HepG2 (cell line): ENCODE measurements around the gene MRPL27. TPM values are rescaled to one million over a fixed set of nuclear protein-coding genes. Genes with fewer than 3 reads are reported as not detected.

Source experiments
- CCAR2 ChIP-seq: fragments of 200-400 bp; formaldehyde crosslinking; optimal IDR thresholded peaks from 2 replicates; pipeline ENCODE3; 2018; ENCODE audit warnings: low read depth, mild to moderate bottlenecking, low read length, moderate library complexity
- E2F2 ChIP-seq: sonication (generic); formaldehyde crosslinking; IDR thresholded peaks from 2 replicates; pipeline ENCODE4 v1.4.0; 2020; ENCODE audit warnings: missing genetic modification reagents, borderline replicate concordance
- ETV5 ChIP-seq: IDR thresholded peaks from 2 replicates; pipeline ENCODE4 v1.6.1; 2018; ENCODE audit warnings: missing biosample characterization, missing genetic modification reagents, inconsistent platforms, borderline replicate concordance
- GLMP ChIP-seq: sonication (generic); formaldehyde crosslinking; IDR thresholded peaks from 2 replicates; pipeline ENCODE4 v1.9.0; 2021; ENCODE audit warnings: missing genetic modification reagents, mild to moderate bottlenecking, borderline replicate concordance
- KLF11 ChIP-seq: IDR thresholded peaks from 2 replicates; pipeline ENCODE4 v1.6.1; 2016; ENCODE audit warnings: missing compliant biosample characterization
- KLF15 ChIP-seq: sonication (generic); formaldehyde crosslinking; IDR thresholded peaks from 2 replicates; pipeline ENCODE4 v1.8.1; 2023; ENCODE audit warnings: borderline replicate concordance, mild to moderate bottlenecking, inconsistent platforms, missing genetic modification reagents, mixed read lengths
- KLF6 ChIP-seq: IDR thresholded peaks from 2 replicates; pipeline ENCODE4 v1.8.0; 2016; ENCODE audit warnings: missing biosample characterization, missing genetic modification reagents
- NCOA1 ChIP-seq: sonication (generic); formaldehyde crosslinking; IDR thresholded peaks from 2 replicates; pipeline ENCODE4 v1.9.0; 2021; ENCODE audit warnings: missing genetic modification reagents
- POGZ ChIP-seq: sonication (generic); formaldehyde crosslinking; IDR thresholded peaks from 2 replicates; pipeline ENCODE4 v1.4.0; 2020; ENCODE audit warnings: mild to moderate bottlenecking, missing genetic modification reagents
- SATB2 ChIP-seq: sonication (generic); formaldehyde crosslinking; IDR thresholded peaks from 2 replicates; pipeline ENCODE4 v1.5.0; 2020; ENCODE audit warnings: missing genetic modification reagents
- SRF ChIP-seq: IDR thresholded peaks from 2 replicates; pipeline ENCODE4 v1.6.1; 2011; ENCODE audit warnings: mild to moderate bottlenecking, low read depth, low read length, moderate library complexity
- ZBTB8A ChIP-seq: sonication (generic); formaldehyde crosslinking; IDR thresholded peaks from 2 replicates; pipeline ENCODE4 v1.4.0; 2020; ENCODE audit warnings: mild to moderate bottlenecking, low read depth, missing genetic modification reagents, borderline replicate concordance
- ZFP1 ChIP-seq: IDR thresholded peaks from 2 replicates; pipeline ENCODE4 v1.6.1; 2016
- ZNF136 ChIP-seq: sonication (generic); formaldehyde crosslinking; IDR thresholded peaks from 2 replicates; pipeline ENCODE4 v1.8.1; 2022; ENCODE audit warnings: low read depth, mild to moderate bottlenecking, moderate library complexity, missing genetic modification reagents
- ZNF205 ChIP-seq: IDR thresholded peaks from 2 replicates; pipeline ENCODE4 v1.6.1; 2018; ENCODE audit warnings: missing biosample characterization, missing genetic modification reagents
- ZNF382 ChIP-seq: sonication (generic); formaldehyde crosslinking; IDR thresholded peaks from 2 replicates; pipeline ENCODE4 v1.5.0; 2020; ENCODE audit warnings: missing genetic modification reagents, mild to moderate bottlenecking, borderline replicate concordance
- ZNF407 ChIP-seq: sonication (generic); formaldehyde crosslinking; IDR thresholded peaks from one replicate; pipeline ENCODE4 v1.5.1; 2020; ENCODE audit warnings: mild to moderate bottlenecking, missing genetic modification reagents; ENCODE audit errors: not compliant biosample characterization
- ZNF660 ChIP-seq: sonication (generic); formaldehyde crosslinking; IDR thresholded peaks from 2 replicates; pipeline ENCODE4 v1.5.1; 2020; ENCODE audit warnings: mild to moderate bottlenecking, low read depth, missing genetic modification reagents, borderline replicate concordance
- polyA plus RNA-seq, 8 experiments: library from polyadenylated mRNA; depleted of rRNA in 3 of 8; stranded (reverse) in 7 of 8; unstranded in 1 of 8; fragments of >200 nt; fragmentation: Illumina TruSeq in 4 of 8; extraction: Trizol in 4 of 8; gene quantifications; 2 replicates each; pipeline versions ENCODE4 v1.2.1 to v1.2.3, GENCODE V29; 2011 to 2016; ENCODE audit warnings: low read depth in 4 of 8, missing spikeins in 1 of 8, mixed read lengths in 1 of 8; ENCODE audit not compliant: insufficient read depth in 1 of 8
- total RNA-seq, 5 experiments: library from RNA; depleted of rRNA; stranded (reverse); fragments of >200 nt; fragmentation: Illumina TruSeq; extraction: Trizol; gene quantifications; 2 replicates each; pipeline ENCODE4 v1.2.3, GENCODE V29; 2016; ENCODE audit warnings: low read depth in 1 of 5

MRPL27 gene
- total and polyA plus RNA-seq, 2 of the 13 experiments (the other 11 are each of a cell fraction or from before 2014, with no cell fraction given): 137 to 217 TPM

- TF ChIP-seq NCOA1 (CRISPR knock-in tag) (no peak), ZFP1 (CRISPR knock-in tag) (no peak), POGZ (CRISPR knock-in tag) (peak; percentile 18; the same call in 1 of the 2 replicates), SRF (no peak), SATB2 (CRISPR knock-in tag) (no peak), ZNF136 (CRISPR knock-in tag) (peak; percentile 52; the same call in 1 of the 2 replicates), KLF11 (CRISPR knock-in tag) (no peak), GLMP (CRISPR knock-in tag) (no peak), ZNF660 (CRISPR knock-in tag) (peak; percentile 76; the same call in 1 of the 2 replicates), E2F2 (CRISPR knock-in tag) (no peak), ZNF205 (no peak), ZBTB8A (no peak), ZNF407 (CRISPR knock-in tag) (no peak), CCAR2 (no peak), ETV5 (CRISPR knock-in tag) (no peak), KLF6 (no peak), KLF15 (CRISPR knock-in tag) (no peak), ZNF382 (CRISPR knock-in tag) (no peak)
These were observed 27.3 kb downstream of the MRPL27 start, which contains the start of gene XYLT2 (continued) for GRCh38 chr17:50345432-50346312.
